Fibroblast of pulmonary artery (primary cell): ENCODE data around the gene PRAC2.

ENCODE experiments used
- DNase-seq: peaks from one replicate; pipeline ENCODE4 v3.0.0-alpha.2; 2010; ENCODE audit warnings: low read depth
- H3K4me3 ChIP-seq: replicated peaks from 2 replicates; pipeline ENCODE4 v1.5.1; 2011; ENCODE audit warnings: low read depth, mild to moderate bottlenecking, control low read depth, low read length, moderate library complexity
- CTCF ChIP-seq: IDR thresholded peaks from 2 replicates; pipeline ENCODE4 v1.5.1; 2011; ENCODE audit warnings: mild to moderate bottlenecking, control low read depth, low read length, inconsistent platforms; ENCODE audit errors: missing control alignments

Gene PRAC2

GRCh38 chr17:48760411-48760810 is 37.4 kb downstream of the PRAC2 start:
- TF ChIP-seq CTCF: no peak
- H3K4me3 ChIP-seq: no peak overlapping the region
- DNase-seq: no peak

- no peak for DNase-seq
- TF ChIP-seq CTCF: no peak
Measured at GRCh38 chr17:48761114-48761513, 38.1 kb downstream of the PRAC2 start.

GRCh38 chr17:48767263-48767774 is 44.3 kb downstream of the PRAC2 start:
- TF ChIP-seq CTCF: no peak
- no peak overlapping the region for H3K4me3 ChIP-seq
- DNase-seq: no peak

More at GRCh38 chr17:48761114-48761513, 38.1 kb downstream of the PRAC2 start:
- H3K4me3 ChIP-seq: no peak overlapping the region

GRCh38 chr17:48769009-48769675 is 46.2 kb downstream of the PRAC2 start:
- TF ChIP-seq CTCF: no peak
- H3K4me3 ChIP-seq: no peak overlapping the region
- DNase-seq: no peak

GRCh38 chr17:48770954-48771353 is 48.0 kb downstream of the PRAC2 start:
- no peak for TF ChIP-seq CTCF
- H3K4me3 ChIP-seq: no peak overlapping the region
- DNase-seq: no peak

- H3K4me3 ChIP-seq: no peak overlapping the region
- DNase-seq: no peak
- TF ChIP-seq CTCF: no peak
Measured at GRCh38 chr17:48773245-48773644, 50.3 kb downstream of the PRAC2 start.
